K562 (cell line): ENCODE data around the gene FBXW12. TPM values are rescaled to one million over a fixed set of nuclear protein-coding genes. Genes with fewer than 3 reads are reported as not detected.
"Not testable (repeated sequence)": the region's sequence is repeated elsewhere in the genome, so short reads cannot be mapped to it uniquely, and the experiment has no call there.

ENCODE experiments used
- ATAC-seq: fragments of 200-7000 bp; cut with Tn5 transposase; 3 replicates; pipeline ENCODE4 v1.9.1; 2020; ENCODE audit warnings: moderate library complexity
- Bru-seq: library from RNA; stranded (reverse); fragments of 400-500 nt; gene quantifications from one replicate; lab custom pipeline; 2021; lab: Mats Ljungman, UMichigan
- BruChase-seq, 2 experiments: library from RNA; stranded (reverse); fragments of 400-500 nt; gene quantifications; one replicate each; lab custom pipeline; 2021; lab: Mats Ljungman, UMichigan
- BruUV-seq: library from RNA; stranded (reverse); fragments of 400-500 nt; replicated peaks from 2 replicates; lab custom pipeline; 2021; lab: Mats Ljungman, UMichigan
- CTCF ChIA-PET: fragments of 300-600 bp; formaldehyde crosslinking; extraction: SDS; loops from one replicate; lab custom pipeline; 2021; ENCODE audit warnings: low intra/inter-chr PET ratio; lab: Yijun Ruan, JAX
- POLR2A ChIA-PET: fragments of 300-600, 350-650 bp; sonication (Branson Sonifier 250); formaldehyde crosslinking; extraction: SDS; loops from one replicate; lab custom pipeline; 2021; ENCODE audit warnings: antibody characterized with exemption, inconsistent platforms; lab: Yijun Ruan, JAX
- DNase-seq, 4 experiments: peaks; one replicate each; pipeline versions ENCODE4 v3.0.0 to v3.0.0-alpha.2; 2011 to 2018; ENCODE audit warnings: low spot score in 3 of 4, mixed read lengths in 3 of 4; ENCODE audit errors: extremely low read depth in 1 of 4
- FAIRE-seq: peaks from 2 replicates; lab custom pipeline; 2011; peaks lifted over from hg19 to GRCh38; lab: Jason Lieb, UNC
- H2AFZ ChIP-seq: 2 replicates; pipeline ENCODE4 v1.6.0; 2011; ENCODE audit warnings: low read depth, low read length, control low read depth, inconsistent platforms
- H3K27ac ChIP-seq: fragments of 200-600 bp; 3 replicates; pipeline ENCODE4 v1.8.0; 2011; ENCODE audit warnings: low read depth, mild to moderate bottlenecking, control low read depth, inconsistent platforms, low read length, moderate library complexity, mixed read lengths; ENCODE audit errors: extremely low read depth
- H3K27me3 ChIP-seq, 2 experiments: fragments of 300-600 bp in 1 of 2; 2 replicates in 1 of 2; 3 replicates in 1 of 2; pipeline versions ENCODE4 v1.6.0 to v1.8.0; 2011; ENCODE audit warnings: inconsistent platforms in 2 of 2, low read length in 2 of 2, mild to moderate bottlenecking in 1 of 2, mixed read lengths in 1 of 2, moderate library complexity in 1 of 2; ENCODE audit not compliant: control insufficient read depth in 2 of 2, insufficient read depth in 2 of 2
- H3K36me3 ChIP-seq: fragments of 300-600 bp; 3 replicates; pipeline ENCODE4 v1.8.0; 2011; ENCODE audit warnings: mild to moderate bottlenecking, low read length, inconsistent platforms; ENCODE audit not compliant: control insufficient read depth, insufficient read depth
- H3K4me1 ChIP-seq, 2 experiments: fragments of 200-600 bp in 1 of 2; replicated peaks in 1 of 2; 2 replicates in 1 of 2; 3 replicates in 1 of 2; pipeline versions ENCODE4 v1.5.1 to v1.8.0; 2011; ENCODE audit warnings: inconsistent platforms in 2 of 2, low read length in 2 of 2, mild to moderate bottlenecking in 1 of 2, mixed read lengths in 1 of 2, moderate library complexity in 1 of 2; ENCODE audit not compliant: control insufficient read depth in 2 of 2, insufficient read depth in 2 of 2
- H3K4me2 ChIP-seq: 2 replicates; pipeline ENCODE4 v1.6.1; 2011; ENCODE audit warnings: low read length, control low read depth, inconsistent platforms, mixed read lengths; ENCODE audit not compliant: insufficient read depth
- H3K4me3 ChIP-seq: fragments of 200-600 bp; sonication (generic), shearing (Covaris generic); 2 replicates; pipeline ENCODE4 v1.5.1; 2016; ENCODE audit warnings: control low read depth, inconsistent platforms
- H3K79me2 ChIP-seq: fragments of 200-600 bp; 3 replicates; pipeline ENCODE4 v1.8.0; 2011; ENCODE audit warnings: low read length, inconsistent platforms; ENCODE audit not compliant: control insufficient read depth, insufficient read depth
- H3K9ac ChIP-seq, 2 experiments: 2 replicates each; pipeline versions ENCODE4 v1.6.0 to v1.6.1; 2011; ENCODE audit warnings: low read depth in 2 of 2, low read length in 2 of 2, control low read depth in 1 of 2, inconsistent platforms in 1 of 2, mild to moderate bottlenecking in 1 of 2, mixed read lengths in 1 of 2; ENCODE audit not compliant: insufficient read depth in 1 of 2
- H3K9me1 ChIP-seq: one replicate; pipeline ENCODE4 v1.6.0; 2011; ENCODE audit warnings: inconsistent platforms, mild to moderate bottlenecking, low read length, moderate library complexity; ENCODE audit not compliant: control insufficient read depth, insufficient read depth
- H3K9me3 ChIP-seq: replicated peaks from 2 replicates; pipeline ENCODE4 v1.5.1; 2011; ENCODE audit warnings: low read depth, low read length, inconsistent platforms; ENCODE audit not compliant: control insufficient read depth, insufficient read depth
- H4K20me1 ChIP-seq: replicated peaks from 2 replicates; pipeline ENCODE4 v1.6.1; 2011; ENCODE audit warnings: low read length, inconsistent platforms, mixed read lengths; ENCODE audit not compliant: control insufficient read depth, insufficient read depth
- DNMT1 ChIP-seq: fragments of 450-650 bp; IDR thresholded peaks from 2 replicates; pipeline ENCODE4 v1.6.1; 2016; ENCODE audit warnings: antibody characterized with exemption, mild to moderate bottlenecking
- NFE2 ChIP-seq: IDR thresholded peaks from 2 replicates; pipeline ENCODE4 v1.6.1; 2014; ENCODE audit warnings: antibody characterized with exemption, low read depth
- STAT5A ChIP-seq: IDR thresholded peaks from 2 replicates; pipeline ENCODE4 v1.6.1; 2012; ENCODE audit warnings: low read length, inconsistent platforms, borderline replicate concordance
- WGBS: fragments of 100-300 bp; shearing (Covaris generic); methylation state at CpG from one replicate; pipeline ENCODE4 v1.1.6; 2016; ENCODE audit warnings: low coverage, mixed read lengths; ENCODE audit not compliant: insufficient coverage; ENCODE audit errors: missing lambda C conversion rate; 5-methylcytosine and 5-hydroxymethylcytosine counted together
- in situ Hi-C: fragments of 300-500 bp; cut with MboI; formaldehyde crosslinking; loops from 4 replicates; pipeline ENCODE4 v1.15.0; 2018; ENCODE audit warnings: inconsistent platforms, mixed read lengths
- intact Hi-C: fragments of 100-400 bp; cut with micrococcal nuclease; formaldehyde crosslinking; loops from 2 replicates; pipeline ENCODE4 v1.14.2; 2022
- long read RNA-seq, 3 experiments: library from polyadenylated mRNA in 2 of 3; library from RNA in 1 of 3; unstranded in 2 of 3; stranded (forward) in 1 of 3; transcript quantifications; one replicate each; pipeline ENCODE4 v2.0.0, GENCODE V29; 2019 to 2022
- polyA minus RNA-seq, 3 experiments: library from RNA; depleted of rRNA, polyadenylated mRNA; stranded (reverse); fragments of >200 nt; gene quantifications; 2 replicates each; pipeline ENCODE4 v1.2.3, GENCODE V29; 2011
- polyA plus RNA-seq, 8 experiments: library from polyadenylated mRNA; depleted of rRNA in 4 of 8; stranded (reverse) in 5 of 8; unstranded in 3 of 8; fragments of >200 nt; fragmentation: Nextera tagmentation in 2 of 8; fragmentation: Illumina TruSeq in 1 of 8; extraction: Ambion mirVana in 2 of 8; extraction: Trizol in 1 of 8; gene quantifications; 2 replicates each; pipeline versions ENCODE4 v1.2.1 to v1.2.3, GENCODE V29; 2011 to 2014; ENCODE audit warnings: inconsistent platforms in 1 of 8, missing spikeins in 1 of 8
- total RNA-seq, 7 experiments: library from RNA; depleted of rRNA in 6 of 7; stranded (reverse); fragments of >200 nt in 6 of 7; fragmentation: Illumina TruSeq in 2 of 7; extraction: Trizol in 2 of 7; gene quantifications; 2 replicates each; pipeline versions ENCODE4 v1.2.1 to v1.2.3, GENCODE V29; 2011 to 2021; ENCODE audit warnings: low replicate concordance in 1 of 7

FBXW12 gene, protein sequence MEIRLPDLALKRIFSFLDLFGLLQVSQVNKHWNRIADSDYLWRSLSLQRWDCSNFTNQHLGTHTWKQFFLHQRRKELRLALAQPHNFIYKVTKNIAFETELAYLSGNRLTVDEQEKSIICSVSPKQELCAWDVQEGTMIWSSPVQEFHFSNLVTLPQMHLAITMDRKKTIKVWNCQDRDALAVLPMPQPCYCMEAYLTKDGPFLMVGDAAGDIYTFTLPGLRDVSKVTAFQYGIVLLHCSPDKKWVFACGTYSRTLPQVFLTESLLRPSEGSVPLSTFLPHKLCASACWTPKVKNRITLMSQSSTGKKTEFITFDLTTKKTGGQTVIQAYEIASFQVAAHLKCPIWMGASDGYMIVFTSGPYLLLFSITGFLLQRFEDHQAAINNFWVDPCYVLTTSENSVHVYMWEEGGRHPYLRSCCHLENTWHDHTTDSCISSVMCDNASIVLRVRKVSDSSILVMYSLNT
- total RNA-seq (2011; cell fraction: chromatin; rRNA removed; ENCODE audit: low replicate concordance), result 0.30 and 0.37 TPM in 2 replicates
- total RNA-seq (2011; cell fraction: nucleolus; rRNA removed), result 0.17 and 0.26 TPM in 2 replicates
- total RNA-seq (2011; cell fraction: nucleoplasm; rRNA removed), result 0.22 and 0.53 TPM in 2 replicates
- total RNA-seq (2014; rRNA removed), result not detected in 2 replicates
- not detected in 2 replicates for total RNA-seq (2014; rRNA removed; fragmentation: Illumina TruSeq; extraction: Trizol)
- total RNA-seq (2015; rRNA removed; fragmentation: Illumina TruSeq; extraction: Trizol), result 0.11 TPM in 1 of 2 replicates, not detected in the other
- not detected in 2 replicates for total RNA-seq (2021)
- 0.06 and 0.24 TPM in 2 replicates for polyA plus RNA-seq (2011; rRNA removed)
- polyA plus RNA-seq (2011; cell fraction: cytosol; rRNA removed), result 0.16 TPM in 2 replicates
- polyA plus RNA-seq (2011; cell fraction: nucleus; rRNA removed), result 0.17 and 0.41 TPM in 2 replicates
- polyA plus RNA-seq (2012), result not detected in 2 replicates
- not detected in 2 replicates for polyA plus RNA-seq (2014; fragmentation: Illumina TruSeq; extraction: Trizol)
- polyA plus RNA-seq (2014; fragmentation: Nextera tagmentation; extraction: Ambion mirVana), result under 1 TPM; 0.04 to 0.07 TPM
- 0.30 TPM in 1 of 2 replicates, not detected in the other for polyA plus RNA-seq (2014; rRNA removed)
- polyA minus RNA-seq (2011; rRNA and poly(A)+ RNA removed), result 0.24 TPM in 1 of 2 replicates, not detected in the other
- not detected in 2 replicates for polyA minus RNA-seq (2011; cell fraction: cytosol; rRNA and poly(A)+ RNA removed)
- not detected in 2 replicates for polyA minus RNA-seq (2011; cell fraction: nucleus; rRNA and poly(A)+ RNA removed)
- percentile 18 among the genes with signal in this experiment for Bru-seq, nascent RNA
- percentile 15 among the genes with signal in this experiment for BruChase-seq, experiment 1, labeled RNA remaining after a 2-hour chase
- percentile 11 among the genes with signal in this experiment for BruChase-seq, experiment 2, labeled RNA remaining after a 6-hour chase
- long read RNA-seq, experiment 1, result 0 reads
- long read RNA-seq, experiment 2, result 0 reads
- long read RNA-seq, experiment 3, result 0 reads

DNA sequence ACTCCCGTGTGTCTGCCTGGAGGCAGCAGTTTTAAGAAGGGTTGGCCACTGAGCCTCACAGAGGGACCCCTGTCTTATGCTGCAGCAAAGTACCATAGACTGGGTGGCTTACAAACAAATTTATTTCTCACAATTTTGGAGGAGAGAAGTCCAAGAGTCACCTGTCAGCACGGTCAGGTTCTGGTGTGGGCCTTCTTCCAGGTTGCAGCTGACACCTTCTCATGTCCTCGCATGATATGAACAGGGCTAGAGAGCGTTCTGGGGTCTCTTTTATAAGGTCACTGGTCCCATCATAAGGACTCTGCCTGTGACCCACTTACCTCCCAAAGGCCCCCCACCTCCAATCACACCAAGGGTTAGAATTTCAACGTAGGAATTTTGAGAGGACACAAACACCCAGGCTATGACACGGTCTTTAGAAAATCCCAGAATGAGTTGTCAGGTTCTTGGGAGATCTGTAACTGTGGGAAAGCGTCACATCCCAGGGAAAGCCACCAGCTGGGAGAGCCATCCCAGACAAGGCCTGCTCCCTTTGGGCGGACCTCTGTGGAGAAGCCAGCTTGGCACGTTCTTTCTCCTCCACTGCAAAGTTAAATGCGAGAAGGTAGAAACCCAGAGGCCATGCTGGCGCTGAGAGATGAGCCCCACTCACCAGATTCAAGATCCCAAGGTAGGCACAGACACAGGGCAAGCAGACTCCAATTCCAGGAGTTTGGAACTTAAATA is at the start of gene FBXW12:
FBXW12 (plus strand) TSS at position 569 of the 726 bp plus-strand sequence. CDS start 549 bp downstream, outside the sequence.
- Histone ChIP-seq H4K20me1 (no peaks in the 10 kb centered on the region), H3K4me2 (no peak within 1 kb of the TSS), H3K4me1 (peaks cover 0 to 3% of the 10 kb centered on the region in 2 experiments; a peak in 2 of 5 replicates), H3K9me1 (no peaks in the 10 kb centered on the region), H3K36me3 (no peaks in the 10 kb centered on the region), H3K4me3 (no peak within 1 kb of the TSS), H3K9ac (no peak within 1 kb of the TSS; a peak in 1 of 4 replicates), H3K9me3 (no peaks in the 10 kb centered on the region)
- ChIA-PET CTCF (no interaction called here), POLR2A (interaction anchor here (1.6 kb wide), 1 partner anchor 10 kb away, joined by 4 read pairs; no protein-coding TSS in a partner anchor)
- DNase-seq (no peak), FAIRE-seq (no peak), ATAC-seq (no peak)
- BruUV-seq, result no TSS peak
- WGBS, result 24% methylated on average over 10 of the region's 11 CpGs
- in situ Hi-C loops (no loop called here), intact Hi-C loops (no loop called here)
- no peak for TF ChIP-seq NFE2
- TF ChIP-seq STAT5A, result no peak
- no peak for TF ChIP-seq DNMT1
- TF ChIP-seq, all 486 proteins: peak for 0
- no peak within 1 kb of the TSS for H2AFZ ChIP-seq
- no peaks in the 10 kb centered on the region for H3K79me2 ChIP-seq
- no peak within 1 kb of the TSS for H3K27ac ChIP-seq
- H3K27me3 ChIP-seq, result no peaks in the 10 kb centered on the region

DNA sequence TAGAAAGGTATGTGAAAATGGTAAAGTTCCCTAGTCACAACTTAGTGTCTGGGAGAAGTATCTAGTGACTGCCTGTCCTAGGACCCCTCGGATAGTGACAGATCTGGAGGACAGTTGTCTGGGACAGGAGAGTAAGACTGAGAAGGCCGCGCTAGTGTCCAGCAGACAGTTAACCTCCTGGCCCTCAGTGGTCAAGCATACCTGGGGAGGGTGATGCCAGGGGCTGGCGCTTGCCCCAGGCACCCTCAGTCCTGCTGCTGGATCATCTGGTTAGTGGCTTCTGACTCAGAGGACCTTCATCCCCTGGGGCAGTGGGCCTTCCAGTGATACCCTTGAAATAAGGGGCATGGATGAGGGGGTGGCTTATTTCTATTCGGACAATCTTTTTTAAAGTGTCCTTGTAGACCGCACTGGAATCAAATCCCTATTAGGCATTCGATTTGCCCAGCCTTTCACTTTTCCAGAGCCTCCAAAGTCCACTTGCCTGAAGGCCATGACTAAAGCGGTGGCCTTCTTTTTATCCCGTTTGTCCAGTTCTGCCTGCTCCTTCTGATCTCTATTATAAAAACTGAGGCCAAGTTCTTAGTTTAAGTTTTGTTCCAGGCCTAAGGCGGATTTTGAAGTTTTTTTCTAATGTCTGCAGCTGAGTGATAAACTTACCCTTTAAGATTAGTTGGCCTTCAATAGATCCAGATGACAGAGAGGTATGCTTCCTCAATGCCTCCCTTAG is 40.1 kb upstream of the FBXW12 start:
- H3K4me3 ChIP-seq, H3K4me1 ChIP-seq, FAIRE-seq, DNase-seq, intact Hi-C loops, H3K9me3 ChIP-seq, CTCF ChIA-PET, ATAC-seq, H3K79me2 ChIP-seq, H3K36me3 ChIP-seq, H4K20me1 ChIP-seq, H3K9ac ChIP-seq, H3K4me2 ChIP-seq, BruUV-seq, H2AFZ ChIP-seq, H3K27me3 ChIP-seq, in situ Hi-C loops, H3K27ac ChIP-seq, H3K9me1 ChIP-seq: not testable (repeated sequence)
- WGBS, result 26% methylated on average over 9 of the region's 10 CpGs
- POLR2A ChIA-PET, result interaction anchor here (0.7 kb wide), 1 partner anchor 26 kb away, joined by 4 read pairs; no protein-coding TSS in a partner anchor
